Activated CD4-positive, alpha-beta T cell treated with anti-CD3 and anti-CD28 coated beads for 48 hours (primary cell): ENCODE results near the gene HS2ST1.
"Not testable (repeated sequence)": the region's sequence is repeated elsewhere in the genome, so short reads cannot be mapped to it uniquely, and the experiment has no call there.

Source experiments
- DNase-seq: peaks from one replicate; pipeline ENCODE4 v3.0.0-alpha.2; 2020

HS2ST1 gene

GRCh38 chr1:86975993-86976550 lies 61.6 kb downstream of the HS2ST1 start:
- DNase-seq: no peak

DNA sequence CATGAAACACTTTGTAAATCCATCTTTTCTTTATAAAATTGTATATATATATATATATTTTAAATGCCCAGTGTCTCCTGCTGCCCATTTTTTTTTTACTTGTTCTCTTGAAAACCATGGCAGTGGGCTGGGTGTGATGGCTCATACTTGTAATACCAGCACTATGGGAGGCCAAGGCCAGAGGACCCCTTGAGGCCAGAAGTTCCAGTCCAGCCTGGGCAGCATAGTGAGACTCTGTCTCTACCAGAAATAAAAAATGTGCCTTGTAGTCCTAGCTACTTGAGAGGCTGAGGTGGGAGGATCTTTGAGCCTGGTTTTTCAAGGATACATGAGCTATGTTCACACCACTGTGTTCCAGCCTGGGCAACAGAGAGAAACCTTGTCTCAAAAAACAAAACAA lies 62.2 kb downstream of the HS2ST1 start:
- no peak for DNase-seq

DNA sequence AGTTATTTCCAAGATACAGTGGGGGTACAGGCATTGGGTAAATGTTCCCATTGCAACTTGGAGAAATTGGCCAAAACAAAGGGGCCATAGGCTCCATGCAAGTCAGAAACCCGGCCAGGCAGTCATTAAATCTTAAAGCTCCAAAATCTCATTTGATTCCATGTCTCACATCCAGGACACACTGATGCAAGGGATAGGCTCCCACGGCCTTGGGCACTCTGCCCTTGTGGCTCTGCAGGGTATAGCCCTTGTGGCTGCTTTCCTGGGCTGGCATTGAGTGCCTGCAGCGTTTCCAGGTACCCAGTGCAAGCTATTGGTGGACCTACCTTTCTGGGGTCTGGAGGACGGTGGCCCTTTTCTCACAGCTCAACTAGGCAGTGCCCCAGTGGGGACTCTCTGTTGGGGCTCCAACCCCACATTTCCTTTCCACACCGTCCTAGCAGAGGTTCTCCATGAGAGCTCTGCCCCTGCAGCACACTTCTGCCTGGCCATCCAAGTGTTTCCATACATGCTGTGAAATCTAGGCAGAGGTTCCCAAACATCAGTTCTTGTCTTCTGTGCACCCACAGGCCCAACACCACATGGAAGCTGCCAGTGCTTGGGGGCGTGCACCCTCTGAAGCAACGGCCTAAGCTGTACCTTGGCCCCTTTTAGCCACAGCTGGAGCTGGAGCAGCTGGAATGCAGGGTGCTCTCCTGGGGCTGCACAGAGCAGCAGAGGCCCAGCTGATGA lies 67.2 kb downstream of the HS2ST1 start:
- no peak for DNase-seq

GRCh38 chr1:86983677-86984076 lies 69.2 kb downstream of the HS2ST1 start:
- DNase-seq: not testable (repeated sequence)

GRCh38 chr1:86987446-86987845 lies 73.0 kb downstream of the HS2ST1 start:
- DNase-seq: no peak

DNA sequence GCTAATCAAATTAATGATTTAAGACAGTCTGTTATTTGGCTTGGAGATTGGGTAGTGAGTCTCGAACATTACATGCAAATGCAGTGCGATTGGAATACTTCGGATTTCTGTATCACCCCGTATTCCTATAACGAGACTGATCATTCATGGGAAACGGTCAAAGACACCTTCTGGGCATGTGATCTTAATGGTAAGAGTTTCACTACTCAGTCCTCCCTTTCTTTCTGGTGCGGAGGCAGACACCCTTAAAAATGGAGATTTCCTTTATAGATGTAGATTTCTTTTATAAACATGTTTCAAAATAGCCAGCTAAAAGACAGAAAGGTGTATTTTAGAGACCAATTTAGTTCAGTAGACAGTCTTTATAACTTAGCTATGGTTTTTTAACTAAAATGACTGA lies 74.4 kb downstream of the HS2ST1 start:
- DNase-seq: no peak

DNA sequence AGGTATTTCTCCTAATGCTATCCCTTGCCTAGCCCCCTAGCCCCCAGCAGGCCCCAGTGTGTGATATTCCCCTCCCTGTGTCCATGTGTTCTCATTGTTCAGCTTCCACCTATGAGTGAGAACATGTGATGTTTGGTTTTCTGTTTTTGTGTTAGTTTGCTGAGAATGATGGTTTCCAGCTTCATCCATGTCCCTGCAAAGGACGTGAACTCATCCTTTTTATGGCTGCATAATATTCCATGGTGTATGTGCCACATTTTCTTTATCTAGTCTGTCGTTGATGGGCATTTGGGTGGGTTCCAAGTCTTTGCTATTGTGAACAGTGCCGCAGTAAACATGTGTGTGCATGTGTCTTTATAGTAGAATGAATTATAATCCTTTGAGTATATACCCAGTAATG lies 75.3 kb downstream of the HS2ST1 start:
- DNase-seq: not testable (repeated sequence)

GRCh38 chr1:86990826-86991225 lies 76.4 kb downstream of the HS2ST1 start:
- no peak for DNase-seq

GRCh38 chr1:86991549-86992186 lies 77.2 kb downstream of the HS2ST1 start:
- no peak for DNase-seq

DNA sequence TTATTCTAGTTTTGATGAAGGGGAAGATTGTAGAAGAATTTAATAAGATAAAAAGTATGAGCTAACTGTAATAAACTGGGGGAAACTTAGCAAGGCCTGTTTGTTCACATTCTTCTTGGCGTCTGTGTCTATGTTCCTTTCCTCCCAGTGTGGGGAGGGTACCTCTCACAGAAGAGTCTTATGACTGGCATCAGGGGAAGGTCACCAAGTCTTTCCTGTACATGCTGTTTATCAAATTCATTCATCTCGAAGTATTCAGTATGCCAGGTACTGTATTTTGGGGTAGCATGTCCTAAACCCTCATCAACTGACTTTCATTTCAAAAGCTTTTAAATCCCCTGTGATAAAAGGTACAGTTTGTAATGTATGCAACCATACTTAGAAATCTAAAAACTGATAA lies 78.4 kb downstream of the HS2ST1 start:
- no peak for DNase-seq

DNA sequence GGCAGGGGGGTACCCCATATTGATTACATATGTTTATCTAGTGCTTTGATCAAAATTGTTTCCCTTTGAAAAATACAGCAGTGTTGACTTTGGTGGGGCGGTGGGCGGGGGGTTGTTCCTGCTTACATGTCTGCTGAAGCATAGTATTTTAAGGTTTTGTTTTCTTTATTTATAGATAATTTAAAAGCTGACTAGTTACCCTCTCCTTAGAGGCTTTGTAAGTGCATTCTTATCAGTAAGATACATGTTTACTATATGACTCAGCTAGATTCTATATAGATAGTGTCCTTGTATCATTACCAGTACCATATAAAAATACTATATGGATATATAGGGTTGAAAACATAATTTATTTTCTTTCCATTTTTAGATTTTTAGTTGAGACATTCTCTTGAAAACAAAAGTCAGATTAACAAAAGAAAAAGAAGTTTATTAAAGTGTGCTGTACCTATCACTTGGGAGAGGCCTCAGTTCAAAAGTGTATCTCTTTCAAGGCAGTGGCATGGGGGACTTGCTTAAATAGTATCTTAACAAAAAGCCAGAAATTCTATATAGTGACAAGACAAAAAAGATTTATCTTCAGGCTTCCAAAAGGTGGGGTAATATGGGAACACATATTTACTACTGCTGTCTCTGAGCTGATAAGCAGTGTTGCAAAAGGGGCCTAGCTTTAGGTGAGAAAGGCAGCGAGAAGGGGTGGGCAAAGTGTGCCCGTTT lies 79.0 kb downstream of the HS2ST1 start:
- no peak for DNase-seq

DNA sequence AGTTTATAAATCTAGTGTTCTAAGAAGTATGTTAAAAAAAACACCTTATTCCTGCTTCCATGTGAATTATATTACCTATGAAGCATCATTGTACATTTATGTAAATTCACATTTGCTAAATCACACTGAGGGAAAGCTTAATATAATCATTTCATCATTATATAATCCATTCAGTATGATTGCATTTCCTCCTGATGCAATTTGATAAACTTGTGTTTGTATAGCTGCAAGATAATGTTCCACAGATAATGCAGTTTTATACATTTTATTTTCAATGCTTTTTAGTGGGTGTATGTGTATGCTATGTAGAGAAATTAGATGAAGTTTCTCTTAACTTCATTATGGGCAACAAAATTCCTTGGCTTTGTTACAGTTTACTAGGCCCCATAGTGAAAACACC lies 79.6 kb downstream of the HS2ST1 start:
- DNase-seq: no peak

DNA sequence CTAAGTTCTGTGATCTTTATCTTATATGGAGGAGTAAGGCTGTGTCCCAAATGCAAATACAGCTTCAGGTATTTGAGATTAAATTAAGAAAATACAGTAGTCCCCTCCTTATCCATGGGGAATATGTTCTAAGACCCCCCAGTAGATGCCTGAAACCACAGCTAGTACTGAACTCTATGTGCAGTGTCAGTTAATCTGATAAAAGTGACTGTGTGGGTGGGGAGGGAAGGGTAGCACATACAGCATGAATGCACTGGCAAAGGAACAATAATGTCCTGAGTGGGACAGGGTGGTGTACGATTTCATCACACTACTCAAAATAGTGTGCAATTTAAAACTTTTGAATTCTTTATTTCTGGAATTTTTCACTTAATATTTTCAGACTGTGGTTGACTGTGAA lies 83.1 kb downstream of the HS2ST1 start:
- DNase-seq: no peak

DNA sequence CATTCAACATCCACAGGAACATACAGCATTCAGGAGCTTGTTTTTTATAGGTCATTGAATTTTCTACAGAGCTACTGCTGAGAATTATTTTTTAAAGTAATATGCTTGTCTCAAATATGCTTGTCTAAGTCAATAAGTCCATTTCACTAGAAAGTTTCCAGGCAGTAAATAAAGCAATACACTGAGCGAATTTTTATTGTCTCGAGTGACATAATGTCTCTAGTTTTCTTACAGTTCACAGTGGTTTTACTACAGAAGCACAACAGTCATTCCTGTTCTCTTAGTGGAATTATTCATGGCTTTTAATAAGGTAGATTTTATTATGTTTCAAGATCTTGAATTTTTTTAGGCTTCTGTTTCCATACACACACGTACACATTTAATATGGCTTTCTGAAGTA lies 83.8 kb downstream of the HS2ST1 start:
- no peak for DNase-seq

GRCh38 chr1:86998727-86999126 lies 84.3 kb downstream of the HS2ST1 start:
- no peak for DNase-seq

DNA sequence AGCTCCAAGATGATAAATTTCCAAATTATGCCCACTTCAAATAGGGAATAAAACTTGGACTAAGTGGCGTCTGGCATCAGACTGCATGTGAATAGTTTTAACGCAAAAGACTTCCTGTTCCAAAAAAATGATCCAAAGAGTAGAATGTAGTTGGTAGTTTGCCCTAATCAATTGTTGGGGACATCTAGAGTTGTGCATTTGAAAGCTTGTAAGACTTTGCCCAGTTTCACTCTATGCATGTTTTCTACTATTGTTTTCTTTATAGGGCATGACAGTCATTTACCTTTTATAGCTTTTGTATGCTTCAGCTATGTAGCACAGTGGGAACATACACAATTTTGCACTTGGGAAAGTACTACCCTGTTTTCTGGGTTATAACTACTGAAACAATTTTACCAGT lies 86.0 kb downstream of the HS2ST1 start:
- no peak for DNase-seq

GRCh38 chr1:87004857-87005256 lies 90.4 kb downstream of the HS2ST1 start:
- DNase-seq: no peak

GRCh38 chr1:87007323-87007722 lies 92.9 kb downstream of the HS2ST1 start:
- no peak for DNase-seq

- peak; percentile 13 for DNase-seq
Measured at GRCh38 chr1:87013385-87013784, 99.0 kb downstream of the HS2ST1 start.

- DNase-seq: no peak
Measured at GRCh38 chr1:87017998-87018672, 103.7 kb downstream of the HS2ST1 start.

GRCh38 chr1:87023326-87023725 lies 108.9 kb downstream of the HS2ST1 start:
- DNase-seq: no peak

DNA sequence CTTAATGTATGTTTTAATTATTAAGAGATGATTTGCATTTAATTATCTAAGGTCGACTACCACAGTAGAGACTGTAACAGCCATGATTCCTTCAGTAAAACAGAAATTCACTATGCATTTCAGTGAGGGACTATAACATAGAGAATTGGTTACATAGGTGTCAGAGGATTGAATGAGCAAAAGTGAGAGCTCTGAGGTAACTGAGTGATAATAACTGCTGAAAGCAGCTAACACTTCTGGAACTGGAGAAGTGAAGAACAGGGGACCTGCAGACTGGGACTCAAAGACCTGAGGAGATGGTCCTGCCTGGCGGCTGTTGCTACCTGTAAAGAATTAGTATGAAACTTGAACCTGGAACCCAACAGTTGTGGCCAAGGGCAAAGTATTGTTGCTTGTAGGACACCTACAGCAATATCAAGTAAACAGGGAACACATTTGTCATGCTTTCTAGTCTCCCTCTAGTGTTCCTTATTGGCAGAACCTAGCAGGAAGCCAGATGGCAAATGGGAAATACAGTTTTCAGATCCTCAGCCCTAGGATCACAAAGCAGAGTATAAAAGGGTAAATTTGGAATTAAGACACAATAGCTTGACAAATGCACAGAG lies 110.6 kb downstream of the HS2ST1 start:
- DNase-seq: no peak

GRCh38 chr1:87027561-87027960 lies 113.1 kb downstream of the HS2ST1 start:
- not testable (repeated sequence) for DNase-seq
